ENCODE data around the gene ST13.

DNA sequence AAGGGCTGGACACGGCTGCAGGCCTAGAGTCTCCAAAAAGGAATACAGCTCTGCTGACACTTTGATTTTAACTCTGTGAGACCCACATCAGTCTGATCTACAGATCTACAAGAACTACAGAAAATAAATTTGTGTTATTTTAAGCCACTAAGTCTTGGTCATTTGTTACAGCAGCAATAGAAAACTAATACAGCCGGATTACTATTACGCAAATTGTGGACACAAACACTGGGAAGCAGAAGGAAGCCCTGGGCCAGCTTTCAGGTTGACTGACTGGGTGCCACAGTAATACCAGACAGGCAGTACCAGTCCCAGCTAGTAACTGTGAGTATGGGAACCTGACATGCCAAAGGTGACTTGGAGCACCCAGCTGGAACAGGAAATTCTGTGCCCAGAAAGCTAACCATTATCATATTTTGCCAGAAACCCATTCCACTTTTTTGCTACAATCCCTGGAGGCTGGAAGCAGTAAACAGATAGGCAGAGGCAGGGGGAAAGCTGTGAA is 50.7 kb downstream of the ST13 start:
- TF ChIP-seq, protein P1, sequence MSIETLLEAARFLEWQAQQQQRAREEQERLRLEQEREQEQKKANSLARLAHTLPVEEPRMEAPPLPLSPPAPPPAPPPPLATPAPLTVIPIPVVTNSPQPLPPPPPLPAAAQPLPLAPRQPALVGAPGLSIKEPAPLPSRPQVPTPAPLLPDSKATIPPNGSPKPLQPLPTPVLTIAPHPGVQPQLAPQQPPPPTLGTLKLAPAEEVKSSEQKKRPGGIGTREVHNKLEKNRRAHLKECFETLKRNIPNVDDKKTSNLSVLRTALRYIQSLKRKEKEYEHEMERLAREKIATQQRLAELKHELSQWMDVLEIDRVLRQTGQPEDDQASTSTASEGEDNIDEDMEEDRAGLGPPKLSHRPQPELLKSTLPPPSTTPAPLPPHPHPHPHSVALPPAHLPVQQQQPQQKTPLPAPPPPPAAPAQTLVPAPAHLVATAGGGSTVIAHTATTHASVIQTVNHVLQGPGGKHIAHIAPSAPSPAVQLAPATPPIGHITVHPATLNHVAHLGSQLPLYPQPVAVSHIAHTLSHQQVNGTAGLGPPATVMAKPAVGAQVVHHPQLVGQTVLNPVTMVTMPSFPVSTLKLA (conservative IDR thresholded peaks at IDR 0.05): no peak
- TF ChIP-seq ZNF717 (CRISPR knock-in tag; IDR thresholded peaks at IDR 0.05): no peak
- TF ChIP-seq, protein P2, sequence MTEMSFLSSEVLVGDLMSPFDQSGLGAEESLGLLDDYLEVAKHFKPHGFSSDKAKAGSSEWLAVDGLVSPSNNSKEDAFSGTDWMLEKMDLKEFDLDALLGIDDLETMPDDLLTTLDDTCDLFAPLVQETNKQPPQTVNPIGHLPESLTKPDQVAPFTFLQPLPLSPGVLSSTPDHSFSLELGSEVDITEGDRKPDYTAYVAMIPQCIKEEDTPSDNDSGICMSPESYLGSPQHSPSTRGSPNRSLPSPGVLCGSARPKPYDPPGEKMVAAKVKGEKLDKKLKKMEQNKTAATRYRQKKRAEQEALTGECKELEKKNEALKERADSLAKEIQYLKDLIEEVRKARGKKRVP (CRISPR knock-in tag; IDR thresholded peaks at IDR 0.05): no peak
- TF ChIP-seq MTA1 (IDR thresholded peaks at IDR 0.05; ENCODE audit: borderline replicate concordance): no peak
- TF ChIP-seq ZNF212 (CRISPR knock-in tag; IDR thresholded peaks at IDR 0.05): no peak
- TF ChIP-seq, protein P3, sequence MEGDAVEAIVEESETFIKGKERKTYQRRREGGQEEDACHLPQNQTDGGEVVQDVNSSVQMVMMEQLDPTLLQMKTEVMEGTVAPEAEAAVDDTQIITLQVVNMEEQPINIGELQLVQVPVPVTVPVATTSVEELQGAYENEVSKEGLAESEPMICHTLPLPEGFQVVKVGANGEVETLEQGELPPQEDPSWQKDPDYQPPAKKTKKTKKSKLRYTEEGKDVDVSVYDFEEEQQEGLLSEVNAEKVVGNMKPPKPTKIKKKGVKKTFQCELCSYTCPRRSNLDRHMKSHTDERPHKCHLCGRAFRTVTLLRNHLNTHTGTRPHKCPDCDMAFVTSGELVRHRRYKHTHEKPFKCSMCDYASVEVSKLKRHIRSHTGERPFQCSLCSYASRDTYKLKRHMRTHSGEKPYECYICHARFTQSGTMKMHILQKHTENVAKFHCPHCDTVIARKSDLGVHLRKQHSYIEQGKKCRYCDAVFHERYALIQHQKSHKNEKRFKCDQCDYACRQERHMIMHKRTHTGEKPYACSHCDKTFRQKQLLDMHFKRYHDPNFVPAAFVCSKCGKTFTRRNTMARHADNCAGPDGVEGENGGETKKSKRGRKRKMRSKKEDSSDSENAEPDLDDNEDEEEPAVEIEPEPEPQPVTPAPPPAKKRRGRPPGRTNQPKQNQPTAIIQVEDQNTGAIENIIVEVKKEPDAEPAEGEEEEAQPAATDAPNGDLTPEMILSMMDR (IDR thresholded peaks at IDR 0.05 in 2 of 3, conservative IDR thresholded peaks at IDR 0.05 in 1 of 3; ENCODE audit: insufficient read depth in 2 of 3, low read depth in 1 of 3, low read length in 3 of 3): no peak

Measured in K562 (cell line).